GM19438 (cell line): ENCODE measurements around the gene IDH3A.

Experiments
- ATAC-seq: cut with Tn5 transposase; IDR thresholded peaks from one replicate; pipeline ENCODE4 v1.9.1; 2021; ENCODE audit warnings: low read depth; ENCODE audit not compliant: unreplicated experiment

IDH3A gene

GRCh38 chr15:78212546-78213424 is 63.6 kb downstream of the IDH3A start:
- ATAC-seq: no peak

- no peak for ATAC-seq
Measured at GRCh38 chr15:78213425-78213750, 64.2 kb downstream of the IDH3A start.

- ATAC-seq: no peak
Measured at GRCh38 chr15:78213956-78214355, 64.8 kb downstream of the IDH3A start.

- no peak for ATAC-seq
Measured at GRCh38 chr15:78216276-78217104, 67.3 kb downstream of the IDH3A start.

- no peak for ATAC-seq
Measured at GRCh38 chr15:78220713-78221112, 71.6 kb downstream of the IDH3A start.
